Heart left ventricle (tissue), 13 donors: Measurements from ENCODE around the gene LRRC8E.

Experiments used
- CTCF ChIP-seq, 12 donors: fragments of 200-600 bp; sonication (generic) in 4 of 12; IDR thresholded peaks; one replicate each; pipeline versions ENCODE4 v1.5.0 to v1.8.0; 2018 to 2022; ENCODE audit warnings: antibody characterized with exemption in 12 of 12, mild to moderate bottlenecking in 5 of 12
- POLR2A ChIP-seq, 2 donors: fragments of 450-650 bp; IDR thresholded peaks; one replicate each; pipeline ENCODE4 v1.6.1; 2017; ENCODE audit warnings: antibody characterized with exemption in 2 of 2, mild to moderate bottlenecking in 2 of 2, moderate library complexity in 2 of 2
- donor health status: ischemic (EF 13 %, LVEDD 7.1; RV severe dilation, severe dysfunction).
- donor health status: DM: no; HTN: yes; CAD: no.
- donor health status: DM: no; HTN: no; CAD: no.
- donor health status: ischemic (EF 25% LVEDD 6.9; RV normal size, moderate dysfunction).
- donor health status: ischemic (EF 25% LVEDD 5.7; RV mildly dilated, moderate dysfunction).
- donor health status: ischemic (EF 35%, LVEDD 5.7; RV mildly dilated, moderate dysfunction).
- donor health status: nonischemic (EF 11% LVEDD 7.7; RV severe dilation, severe dysfunction).
- donor health status: DM: yes; HTN: yes; CAD: no.
- donor health status: PGD.
- donor health status: ischemic (EF 29% LVEDD 5.4; RV normal size, mild dysfunction).
- donor health status: nonischemic (EF 23%, LVEDD 6.1; RV moderate dilation, normal function).

- TF ChIP-seq CTCF (IDR thresholded peaks at IDR 0.05), result no peak
- TF ChIP-seq POLR2A (IDR thresholded peaks at IDR 0.05), result no peak
These were observed 9.0 kb downstream of the LRRC8E start for GRCh38 chr19:7897292-7897691.
